Mammary epithelial cell (primary cell): Measurements from ENCODE around the gene NME7.

Experiments used
- EZH2 ChIP-seq: IDR thresholded peaks from 2 replicates; pipeline ENCODE4 v1.6.1; 2012; ENCODE audit warnings: low read length, inconsistent platforms, borderline replicate concordance
- TF ChIP-seq, protein P1 (sequence below), 2 donors: IDR thresholded peaks in 1 of 2; conservative IDR thresholded peaks in 1 of 2; 2 replicates each; pipeline ENCODE4 v1.5.1; 2011 to 2012; ENCODE audit warnings: inconsistent platforms in 2 of 2, low read length in 2 of 2, mild to moderate bottlenecking in 2 of 2, control low read depth in 1 of 2, low read depth in 1 of 2; ENCODE audit not compliant: insufficient read depth in 1 of 2; ENCODE audit errors: extremely low read depth in 1 of 2

DNA sequence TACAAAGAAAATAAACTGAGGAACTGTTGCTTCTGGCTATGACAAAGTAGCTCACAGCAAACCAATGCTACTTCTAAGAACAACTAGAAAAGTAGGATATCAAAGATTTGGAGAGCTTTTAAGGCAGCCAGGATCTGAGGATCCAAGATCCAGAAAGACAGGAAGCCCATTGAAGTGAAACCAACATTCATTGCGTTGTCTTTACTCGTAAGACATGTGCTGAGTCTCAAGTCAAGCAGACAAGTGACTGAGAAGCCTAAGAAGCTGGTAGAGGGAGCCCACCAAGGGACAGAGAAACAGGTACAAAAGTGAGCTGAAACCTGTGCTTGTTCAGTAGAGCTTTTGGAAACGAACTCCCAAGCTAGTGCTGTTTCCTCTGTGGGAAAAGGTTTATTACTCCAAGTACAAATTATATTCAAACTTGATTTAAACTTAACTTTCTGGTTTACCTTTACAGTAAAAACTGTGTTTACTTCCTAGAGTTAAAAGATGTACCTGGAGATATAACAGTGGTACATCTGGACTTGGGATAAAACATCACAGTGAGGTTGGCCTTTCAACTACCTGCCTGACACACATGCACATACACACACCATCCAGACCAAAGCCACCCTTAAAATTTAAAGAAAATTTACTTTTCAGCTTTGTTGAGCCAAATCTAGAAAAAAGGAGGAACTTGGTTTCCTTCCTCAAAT, 41.2 kb downstream of the NME7 start:
- TF ChIP-seq, protein P1, sequence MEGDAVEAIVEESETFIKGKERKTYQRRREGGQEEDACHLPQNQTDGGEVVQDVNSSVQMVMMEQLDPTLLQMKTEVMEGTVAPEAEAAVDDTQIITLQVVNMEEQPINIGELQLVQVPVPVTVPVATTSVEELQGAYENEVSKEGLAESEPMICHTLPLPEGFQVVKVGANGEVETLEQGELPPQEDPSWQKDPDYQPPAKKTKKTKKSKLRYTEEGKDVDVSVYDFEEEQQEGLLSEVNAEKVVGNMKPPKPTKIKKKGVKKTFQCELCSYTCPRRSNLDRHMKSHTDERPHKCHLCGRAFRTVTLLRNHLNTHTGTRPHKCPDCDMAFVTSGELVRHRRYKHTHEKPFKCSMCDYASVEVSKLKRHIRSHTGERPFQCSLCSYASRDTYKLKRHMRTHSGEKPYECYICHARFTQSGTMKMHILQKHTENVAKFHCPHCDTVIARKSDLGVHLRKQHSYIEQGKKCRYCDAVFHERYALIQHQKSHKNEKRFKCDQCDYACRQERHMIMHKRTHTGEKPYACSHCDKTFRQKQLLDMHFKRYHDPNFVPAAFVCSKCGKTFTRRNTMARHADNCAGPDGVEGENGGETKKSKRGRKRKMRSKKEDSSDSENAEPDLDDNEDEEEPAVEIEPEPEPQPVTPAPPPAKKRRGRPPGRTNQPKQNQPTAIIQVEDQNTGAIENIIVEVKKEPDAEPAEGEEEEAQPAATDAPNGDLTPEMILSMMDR (conservative IDR thresholded peaks at IDR 0.05 in 1 of 2, IDR thresholded peaks at IDR 0.05 in 1 of 2; ENCODE audit: extremely low read depth in 1 of 2, insufficient read depth in 1 of 2, low read depth in 1 of 2, low read length in 2 of 2) = no peak
- TF ChIP-seq EZH2 = no peak
